ENCODE measurements around the gene NDUFAF7.

- TF ChIP-seq ZEB2 (tag by site-specific recombination; IDR thresholded peaks at IDR 0.05) (no peak), ZNF23 (tag by site-specific recombination; IDR thresholded peaks at IDR 0.05; ENCODE audit: borderline replicate concordance) (no peak), ZBTB20 (tag by site-specific recombination; IDR thresholded peaks at IDR 0.05) (no peak), ZBTB21 (tag by site-specific recombination; IDR thresholded peaks at IDR 0.05) (no peak), CTCF (tag by site-specific recombination; IDR thresholded peaks at IDR 0.05) (no peak), ZBTB26 (tag by site-specific recombination; optimal IDR thresholded peaks at IDR 0.05) (no peak), ZBTB49 (tag by site-specific recombination; IDR thresholded peaks at IDR 0.05; ENCODE audit: low read depth) (no peak)
These were observed 31.1 kb downstream of the NDUFAF7 start for GRCh38 chr2:37262522-37262921.

All from HEK293 (cell line).